HepG2 (cell line): ENCODE measurements around the gene PHRF1. TPM values are rescaled to one million over a fixed set of nuclear protein-coding genes. Genes with fewer than 3 reads are reported as not detected.

Experiments used
- ARID3A ChIP-seq: IDR thresholded peaks from 2 replicates; pipeline ENCODE4 v1.6.1; 2012; ENCODE audit warnings: low read depth, low read length, improper control_type of control experiment
- CC2D1A ChIP-seq: sonication (generic); formaldehyde crosslinking; IDR thresholded peaks from 2 replicates; pipeline ENCODE4 v1.8.1; 2023; ENCODE audit warnings: mild to moderate bottlenecking, missing genetic modification reagents
- GMEB1 ChIP-seq: sonication (generic); formaldehyde crosslinking; IDR thresholded peaks from 2 replicates; pipeline ENCODE4 v1.5.1; 2020; ENCODE audit warnings: missing genetic modification reagents, mild to moderate bottlenecking, borderline replicate concordance
- KMT2A ChIP-seq: sonication (generic); formaldehyde crosslinking; IDR thresholded peaks from 2 replicates; pipeline ENCODE4 v1.4.0; 2020; ENCODE audit warnings: missing genetic modification reagents
- MYNN ChIP-seq: sonication (generic); formaldehyde crosslinking; IDR thresholded peaks from 2 replicates; pipeline ENCODE4 v1.4.0; 2020; ENCODE audit warnings: mild to moderate bottlenecking, low read depth, missing genetic modification reagents
- NFRKB ChIP-seq: fragments of 450-650 bp; IDR thresholded peaks from 2 replicates; pipeline ENCODE4 v1.6.1; 2017
- RXRB ChIP-seq: IDR thresholded peaks from 2 replicates; pipeline ENCODE4 v1.6.1; 2016; ENCODE audit warnings: borderline replicate concordance, missing genetic modification reagents, missing compliant biosample characterization
- SMYD3 ChIP-seq: sonication (generic); formaldehyde crosslinking; IDR thresholded peaks from 2 replicates; pipeline ENCODE4 v1.8.1; 2023; ENCODE audit warnings: mild to moderate bottlenecking, missing genetic modification reagents
- SP1 ChIP-seq, 2 experiments: fragments of 450-650 bp in 1 of 2; sonication (generic) in 1 of 2; formaldehyde crosslinking in 1 of 2; IDR thresholded peaks; 2 replicates each; pipeline versions ENCODE4 v1.4.0 to v1.6.1; 2016 to 2020; ENCODE audit warnings: missing genetic modification reagents in 1 of 2
- ZBTB25 ChIP-seq: IDR thresholded peaks from 2 replicates; pipeline ENCODE4 v1.6.1; 2018; ENCODE audit warnings: missing genetic modification reagents
- ZBTB38 ChIP-seq: sonication (generic); formaldehyde crosslinking; IDR thresholded peaks from 2 replicates; pipeline ENCODE4 v1.5.1; 2020; ENCODE audit warnings: mild to moderate bottlenecking, missing genetic modification reagents
- ZNF10 ChIP-seq: sonication (generic); formaldehyde crosslinking; IDR thresholded peaks from 2 replicates; pipeline ENCODE4 v1.4.0; 2020; ENCODE audit warnings: mild to moderate bottlenecking, low read depth, missing genetic modification reagents, borderline replicate concordance
- ZNF337 ChIP-seq: sonication (generic); formaldehyde crosslinking; IDR thresholded peaks from 2 replicates; pipeline ENCODE4 v1.5.1; 2020; ENCODE audit warnings: missing genetic modification reagents, low read depth, mild to moderate bottlenecking, borderline replicate concordance
- ZNF432 ChIP-seq: sonication (generic); formaldehyde crosslinking; IDR thresholded peaks from 2 replicates; pipeline ENCODE4 v1.5.0; 2020; ENCODE audit warnings: missing genetic modification reagents, mild to moderate bottlenecking, borderline replicate concordance
- ZNF546 ChIP-seq: sonication (generic); formaldehyde crosslinking; conservative IDR thresholded peaks from 2 replicates; pipeline ENCODE4 v1.8.1; 2023; ENCODE audit warnings: mild to moderate bottlenecking, missing genetic modification reagents
- ZNF557 ChIP-seq: sonication (generic); formaldehyde crosslinking; IDR thresholded peaks from 2 replicates; pipeline ENCODE4 v1.4.0; 2020; ENCODE audit warnings: missing genetic modification reagents
- ZSCAN22 ChIP-seq: sonication (generic); formaldehyde crosslinking; IDR thresholded peaks from 2 replicates; pipeline ENCODE4 v1.4.0; 2020; ENCODE audit warnings: mild to moderate bottlenecking, missing genetic modification reagents
- polyA plus RNA-seq, 8 experiments: library from polyadenylated mRNA; depleted of rRNA in 3 of 8; stranded (reverse) in 7 of 8; unstranded in 1 of 8; fragments of >200 nt; fragmentation: Illumina TruSeq in 4 of 8; extraction: Trizol in 4 of 8; gene quantifications; 2 replicates each; pipeline versions ENCODE4 v1.2.1 to v1.2.3, GENCODE V29; 2011 to 2016; ENCODE audit warnings: low read depth in 4 of 8, missing spikeins in 1 of 8, mixed read lengths in 1 of 8; ENCODE audit not compliant: insufficient read depth in 1 of 8
- total RNA-seq, 5 experiments: library from RNA; depleted of rRNA; stranded (reverse); fragments of >200 nt; fragmentation: Illumina TruSeq; extraction: Trizol; gene quantifications; 2 replicates each; pipeline ENCODE4 v1.2.3, GENCODE V29; 2016; ENCODE audit warnings: low read depth in 1 of 5
- TF ChIP-seq, protein P1 (sequence below): sonication (generic); formaldehyde crosslinking; IDR thresholded peaks from 2 replicates; pipeline ENCODE4 v1.8.0; 2022; ENCODE audit warnings: mild to moderate bottlenecking, missing genetic modification reagents, moderate library complexity
- TF ChIP-seq, protein P2 (sequence below), 2 experiments: IDR thresholded peaks; 2 replicates each; pipeline ENCODE4 v1.6.1; 2011 to 2012; ENCODE audit warnings: low read length in 2 of 2, borderline replicate concordance in 1 of 2, low read depth in 1 of 2, mild to moderate bottlenecking in 1 of 2, moderate library complexity in 1 of 2

Gene PHRF1
- total and polyA plus RNA-seq, 2 of the 13 experiments (the other 11 are each of a cell fraction or from before 2014, with no cell fraction given) = 8.2 to 16.7 TPM

DNA sequence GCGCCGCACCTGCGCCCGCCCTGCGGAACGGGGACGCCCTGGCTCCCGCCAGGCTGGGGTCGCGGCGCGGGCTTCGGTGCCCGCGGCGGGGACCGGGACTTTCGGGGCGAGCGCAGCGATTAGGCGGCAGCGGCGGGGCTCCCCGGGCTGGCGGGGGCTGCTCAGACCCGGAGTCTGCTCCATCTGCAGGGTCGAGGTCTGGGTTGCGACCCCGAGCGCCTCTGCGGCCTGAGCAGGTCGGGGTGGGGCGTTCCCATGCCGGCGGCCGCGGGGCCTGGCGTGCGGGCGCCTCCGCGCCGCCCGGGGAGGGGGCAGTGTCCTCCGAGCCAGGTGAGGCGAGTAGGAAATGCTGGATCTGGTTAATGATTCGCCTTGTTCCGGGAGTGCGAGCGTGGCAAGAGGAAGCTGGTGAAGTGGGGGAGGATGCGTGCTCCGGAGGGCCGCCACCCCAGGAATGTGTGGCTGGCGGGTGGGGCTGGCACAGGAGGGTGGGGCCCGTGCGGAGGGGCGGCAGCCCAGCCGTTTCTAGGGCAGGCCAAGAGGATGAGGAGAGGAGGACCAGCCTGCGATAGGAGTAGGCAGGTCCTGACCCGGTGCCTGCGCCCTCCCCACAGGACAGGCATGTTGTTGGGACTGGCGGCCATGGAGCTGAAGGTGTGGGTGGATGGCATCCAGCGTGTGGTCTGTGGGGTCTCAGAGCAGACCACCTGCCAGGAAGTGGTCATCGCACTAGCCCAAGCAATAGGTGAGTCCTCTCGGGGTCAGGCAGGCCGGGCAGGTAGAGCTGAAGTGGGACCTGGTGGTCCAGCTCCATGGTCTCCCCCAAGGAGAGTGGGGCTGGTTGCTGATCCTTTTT, 14.9 kb upstream of the PHRF1 start (continued):
- no peak for TF ChIP-seq RXRB
- TF ChIP-seq, protein P1, sequence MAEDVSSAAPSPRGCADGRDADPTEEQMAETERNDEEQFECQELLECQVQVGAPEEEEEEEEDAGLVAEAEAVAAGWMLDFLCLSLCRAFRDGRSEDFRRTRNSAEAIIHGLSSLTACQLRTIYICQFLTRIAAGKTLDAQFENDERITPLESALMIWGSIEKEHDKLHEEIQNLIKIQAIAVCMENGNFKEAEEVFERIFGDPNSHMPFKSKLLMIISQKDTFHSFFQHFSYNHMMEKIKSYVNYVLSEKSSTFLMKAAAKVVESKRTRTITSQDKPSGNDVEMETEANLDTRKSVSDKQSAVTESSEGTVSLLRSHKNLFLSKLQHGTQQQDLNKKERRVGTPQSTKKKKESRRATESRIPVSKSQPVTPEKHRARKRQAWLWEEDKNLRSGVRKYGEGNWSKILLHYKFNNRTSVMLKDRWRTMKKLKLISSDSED (CRISPR knock-in tag) = no peak
- TF ChIP-seq, protein P2, sequence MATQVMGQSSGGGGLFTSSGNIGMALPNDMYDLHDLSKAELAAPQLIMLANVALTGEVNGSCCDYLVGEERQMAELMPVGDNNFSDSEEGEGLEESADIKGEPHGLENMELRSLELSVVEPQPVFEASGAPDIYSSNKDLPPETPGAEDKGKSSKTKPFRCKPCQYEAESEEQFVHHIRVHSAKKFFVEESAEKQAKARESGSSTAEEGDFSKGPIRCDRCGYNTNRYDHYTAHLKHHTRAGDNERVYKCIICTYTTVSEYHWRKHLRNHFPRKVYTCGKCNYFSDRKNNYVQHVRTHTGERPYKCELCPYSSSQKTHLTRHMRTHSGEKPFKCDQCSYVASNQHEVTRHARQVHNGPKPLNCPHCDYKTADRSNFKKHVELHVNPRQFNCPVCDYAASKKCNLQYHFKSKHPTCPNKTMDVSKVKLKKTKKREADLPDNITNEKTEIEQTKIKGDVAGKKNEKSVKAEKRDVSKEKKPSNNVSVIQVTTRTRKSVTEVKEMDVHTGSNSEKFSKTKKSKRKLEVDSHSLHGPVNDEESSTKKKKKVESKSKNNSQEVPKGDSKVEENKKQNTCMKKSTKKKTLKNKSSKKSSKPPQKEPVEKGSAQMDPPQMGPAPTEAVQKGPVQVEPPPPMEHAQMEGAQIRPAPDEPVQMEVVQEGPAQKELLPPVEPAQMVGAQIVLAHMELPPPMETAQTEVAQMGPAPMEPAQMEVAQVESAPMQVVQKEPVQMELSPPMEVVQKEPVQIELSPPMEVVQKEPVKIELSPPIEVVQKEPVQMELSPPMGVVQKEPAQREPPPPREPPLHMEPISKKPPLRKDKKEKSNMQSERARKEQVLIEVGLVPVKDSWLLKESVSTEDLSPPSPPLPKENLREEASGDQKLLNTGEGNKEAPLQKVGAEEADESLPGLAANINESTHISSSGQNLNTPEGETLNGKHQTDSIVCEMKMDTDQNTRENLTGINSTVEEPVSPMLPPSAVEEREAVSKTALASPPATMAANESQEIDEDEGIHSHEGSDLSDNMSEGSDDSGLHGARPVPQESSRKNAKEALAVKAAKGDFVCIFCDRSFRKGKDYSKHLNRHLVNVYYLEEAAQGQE (IDR thresholded peaks at IDR 0.05; ENCODE audit: borderline replicate concordance in 1 of 2, low read depth in 1 of 2, low read length in 2 of 2) = no peak
- TF ChIP-seq ZNF432 (CRISPR knock-in tag) = no peak
- TF ChIP-seq GMEB1 (CRISPR knock-in tag) = no peak
- no peak for TF ChIP-seq ARID3A
- peak; percentile 69; the same call in 1 of the 2 replicates for TF ChIP-seq ZBTB38
- TF ChIP-seq SMYD3 (CRISPR knock-in tag) = no peak
- TF ChIP-seq CC2D1A (CRISPR knock-in tag) = no peak
- TF ChIP-seq ZNF10 (CRISPR knock-in tag) = no peak
- 0 out of 2 replicates have a peak, but pooled peaks have one; percentile 32 for TF ChIP-seq KMT2A (CRISPR knock-in tag)
- no peak for TF ChIP-seq ZNF557 (CRISPR knock-in tag)
- no peak for TF ChIP-seq MYNN (CRISPR knock-in tag)
- no peak for TF ChIP-seq ZNF337 (CRISPR knock-in tag)
- no peak for TF ChIP-seq SP1 (IDR thresholded peaks at IDR 0.05)
- no peak for TF ChIP-seq SP1 (CRISPR knock-in tag; IDR thresholded peaks at IDR 0.05)
- no peak; the same call in 1 of the 2 replicates for TF ChIP-seq ZBTB25 (CRISPR knock-in tag)
- TF ChIP-seq NFRKB = no peak
- TF ChIP-seq ZSCAN22 (CRISPR knock-in tag) = no peak
- TF ChIP-seq ZNF546 (CRISPR knock-in tag) = no peak; the same call in 1 of the 2 replicates
